Measurements from ENCODE around the gene KIAA1614.
A peak's percentile ranks its signal among the peaks of the same experiment; 100 is the strongest.

KIAA1614 gene

DNA sequence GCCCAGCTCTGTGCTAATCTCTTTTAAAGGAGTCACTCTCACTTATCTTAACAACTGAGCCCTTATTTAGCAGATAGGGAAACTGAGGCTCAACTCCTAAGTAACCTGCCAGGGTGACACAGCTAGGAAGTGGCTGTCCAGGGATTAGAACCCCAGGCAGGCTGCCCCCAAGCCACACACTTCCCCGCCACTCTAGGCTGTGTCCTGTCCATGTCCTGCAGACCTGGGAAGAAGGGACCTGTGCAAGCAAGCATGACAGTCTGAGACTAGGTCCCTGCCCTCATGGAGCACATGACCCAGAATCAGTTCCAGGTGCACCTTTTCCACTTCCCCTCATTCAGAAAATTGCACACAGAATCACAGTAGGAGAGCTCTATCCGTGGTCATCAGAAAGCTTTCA is 12.2 kb downstream of the KIAA1614 start:
- no peak for TF ChIP-seq CTCF (IDR thresholded peaks at IDR 0.05)
- Histone ChIP-seq H3K4me3 (no peak overlapping the region), H3K27ac (no peak overlapping the region)
- no peak for DNase-seq (ENCODE audit: low spot score)

DNA sequence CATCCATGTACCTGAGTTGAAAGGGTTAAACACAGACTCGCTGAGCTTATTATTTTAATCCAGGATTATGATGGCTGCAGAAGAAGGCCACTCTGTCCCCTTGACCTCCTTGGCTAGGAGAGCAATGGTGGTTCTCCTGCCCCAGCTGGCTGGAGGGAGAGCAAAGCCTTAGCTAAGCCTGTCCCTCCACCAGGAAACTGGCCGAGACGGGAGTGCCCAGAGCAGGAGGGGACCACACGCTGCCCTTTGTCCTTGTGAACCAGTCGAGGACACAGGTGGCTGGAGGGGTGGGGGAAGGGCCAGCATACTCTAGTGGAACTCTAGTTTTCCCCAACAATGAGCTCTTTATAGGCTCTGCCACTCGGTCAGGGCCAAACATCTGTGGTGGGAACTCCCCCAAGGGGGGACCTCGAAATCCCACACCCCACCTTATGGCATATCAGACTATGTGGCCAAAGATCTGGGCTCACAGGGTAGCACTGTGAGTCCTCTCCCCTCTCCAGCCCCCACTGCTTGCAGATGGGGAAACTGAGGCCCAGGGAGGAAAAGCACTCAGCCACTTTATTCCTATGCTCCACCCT is 12.9 kb downstream of the KIAA1614 start:
- no peak overlapping the region for H3K27ac ChIP-seq
- H3K4me3 ChIP-seq = no peak overlapping the region
- no peak for DNase-seq (ENCODE audit: low spot score)

GRCh38 chr1:180926164-180926981 is 13.7 kb downstream of the KIAA1614 start:
- Histone ChIP-seq H3K4me3 (peak overlapping the region; percentile 49), H3K27ac (peak overlapping the region in 1 of 2 donors; percentile 65)
- no peak for DNase-seq (ENCODE audit: low spot score)
- TF ChIP-seq CTCF (IDR thresholded peaks at IDR 0.05) = no peak

More for the DNA sequence above, 12.9 kb downstream of the KIAA1614 start:
- no peak for TF ChIP-seq CTCF (IDR thresholded peaks at IDR 0.05)

- no peak for DNase-seq (ENCODE audit: low spot score)
- TF ChIP-seq CTCF (IDR thresholded peaks at IDR 0.05) = no peak
- Histone ChIP-seq H3K4me3 (no peak overlapping the region), H3K27ac (no peak overlapping the region)
Measured at GRCh38 chr1:180927348-180927747, 14.7 kb downstream of the KIAA1614 start.

GRCh38 chr1:180927841-180928240 is 15.1 kb downstream of the KIAA1614 start:
- DNase-seq (ENCODE audit: low spot score) = no peak
- H3K27ac ChIP-seq = no peak overlapping the region
- no peak for TF ChIP-seq CTCF (IDR thresholded peaks at IDR 0.05)
- H3K4me3 ChIP-seq = no peak overlapping the region

DNA sequence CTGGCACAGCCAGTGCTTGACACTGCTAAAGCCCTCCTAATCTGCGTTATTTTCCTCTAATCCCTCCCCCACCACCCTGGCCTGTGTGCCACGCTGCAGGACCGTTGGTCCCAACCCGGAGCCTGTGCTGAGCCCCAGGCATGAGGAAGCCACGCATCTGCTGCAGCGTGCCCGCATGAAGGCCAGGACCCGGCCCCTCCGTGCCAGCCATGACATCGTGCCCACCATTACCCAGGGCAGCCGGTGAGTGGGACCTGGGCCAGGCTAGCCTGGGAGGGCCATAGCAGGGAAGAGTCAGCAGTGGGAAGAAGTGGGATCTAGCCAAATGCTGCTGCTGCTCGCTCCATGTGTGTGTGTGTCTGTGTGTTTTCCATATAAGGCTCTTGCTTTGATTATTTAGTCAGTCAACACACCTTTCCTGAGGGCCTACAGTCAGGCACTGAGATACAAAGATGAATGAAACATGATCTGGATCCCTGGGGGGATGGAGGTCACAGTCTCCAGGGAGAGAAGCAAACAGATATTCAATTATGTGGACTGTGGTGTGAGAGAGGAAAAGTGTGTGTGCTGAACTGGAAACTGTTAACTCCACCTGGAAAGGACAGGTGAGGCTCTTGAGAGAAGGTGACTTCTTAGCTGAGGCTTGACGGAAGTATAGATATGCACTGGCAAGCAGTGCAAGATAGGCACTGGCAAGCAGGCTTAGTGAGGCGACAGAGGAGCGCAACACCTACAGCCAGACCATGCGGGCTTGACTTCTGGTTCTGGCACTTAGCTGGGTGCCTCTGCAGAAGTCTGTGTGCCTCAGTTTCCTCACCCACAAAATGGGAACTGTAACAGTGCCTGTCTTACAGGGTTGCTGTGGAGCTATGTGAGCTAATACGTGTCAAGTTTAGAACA is 15.9 kb downstream of the KIAA1614 start:
- no peak overlapping the region for H3K4me3 ChIP-seq
- no peak for DNase-seq (ENCODE audit: low spot score)
- TF ChIP-seq CTCF (IDR thresholded peaks at IDR 0.05) = no peak
- H3K27ac ChIP-seq = no peak overlapping the region
